HG02678 (cell line): ENCODE results near the gene PRCP.

ENCODE experiments used
- ATAC-seq: cut with Tn5 transposase; IDR thresholded peaks from one replicate; pipeline ENCODE4 v1.9.1; 2021; ENCODE audit warnings: mild to moderate bottlenecking, moderate library complexity; ENCODE audit not compliant: unreplicated experiment

The PRCP gene

DNA sequence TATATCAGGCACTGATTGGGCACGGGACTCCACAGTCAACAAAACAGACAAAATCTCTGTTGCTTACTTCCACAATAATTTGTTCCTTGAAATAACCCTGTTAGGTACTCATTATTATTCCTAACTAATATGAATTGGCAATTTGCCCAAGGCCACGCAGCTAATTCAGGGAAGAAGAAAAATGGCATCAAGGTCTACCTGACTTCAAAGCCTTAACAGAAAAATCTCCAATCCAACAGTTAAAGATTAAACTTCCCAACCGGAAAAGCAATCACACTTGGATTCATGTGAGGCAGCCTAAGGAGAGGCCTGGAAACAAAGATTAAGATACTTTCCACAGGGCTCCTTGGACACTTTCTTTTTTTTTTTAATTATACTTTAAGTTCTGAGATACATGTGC lies 68.9 kb downstream of the PRCP start:
- ATAC-seq = no peak

DNA sequence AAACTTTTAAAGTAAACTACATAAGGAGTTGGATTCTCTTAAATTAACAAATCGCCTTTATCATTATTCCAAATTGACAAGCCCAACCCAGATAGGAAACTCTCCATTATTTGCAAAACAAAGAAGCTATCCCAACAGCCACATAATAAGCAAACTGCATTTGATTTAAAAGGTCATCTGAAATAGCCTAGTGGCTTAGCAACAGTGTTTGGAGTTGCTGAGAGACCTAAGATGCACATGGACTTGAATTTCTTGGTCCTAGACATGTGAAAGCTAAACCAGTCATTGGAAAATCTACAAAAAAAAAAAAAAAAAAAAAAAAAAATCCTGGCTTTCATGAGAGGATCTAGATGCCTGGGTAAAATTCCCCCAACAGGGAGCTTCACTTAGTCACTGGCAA lies 69.5 kb downstream of the PRCP start:
- no peak for ATAC-seq

DNA sequence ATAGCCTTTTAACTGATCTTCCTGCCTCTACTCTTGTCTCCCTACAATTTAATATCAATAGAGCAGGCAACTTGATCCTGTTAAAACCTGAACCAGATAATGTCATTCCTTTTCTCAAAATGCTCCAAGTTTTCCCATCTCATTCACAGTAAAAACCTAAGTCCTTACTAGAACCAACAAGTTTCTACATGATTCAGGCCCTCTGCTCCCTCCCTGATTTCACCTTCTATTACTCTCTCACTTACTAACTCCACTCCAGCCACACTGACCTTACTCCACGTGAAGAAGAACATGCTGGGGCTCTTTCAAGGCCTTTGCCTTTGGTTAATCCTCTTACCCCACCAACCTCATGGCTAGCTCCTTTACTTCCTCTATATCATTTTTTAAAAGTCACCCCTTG lies 71.1 kb downstream of the PRCP start:
- no peak for ATAC-seq

DNA sequence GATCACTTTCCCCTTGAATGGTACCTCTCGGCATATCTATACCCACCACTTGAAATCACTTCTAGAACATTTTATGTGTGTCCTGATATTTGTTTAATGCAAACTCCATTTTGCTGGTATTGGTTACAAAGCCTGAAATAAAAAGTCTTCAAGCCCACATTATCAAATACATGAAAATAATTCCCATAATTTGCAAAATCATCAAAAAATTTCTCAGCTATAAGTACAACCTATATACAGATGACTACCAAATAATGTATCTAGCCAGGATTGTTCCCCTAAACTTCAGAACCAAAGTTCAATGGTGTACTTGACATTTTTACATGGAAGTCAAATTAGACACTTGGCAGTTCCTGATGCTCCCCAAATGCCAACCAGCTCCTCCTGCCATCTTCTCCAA lies 71.8 kb downstream of the PRCP start:
- no peak for ATAC-seq

DNA sequence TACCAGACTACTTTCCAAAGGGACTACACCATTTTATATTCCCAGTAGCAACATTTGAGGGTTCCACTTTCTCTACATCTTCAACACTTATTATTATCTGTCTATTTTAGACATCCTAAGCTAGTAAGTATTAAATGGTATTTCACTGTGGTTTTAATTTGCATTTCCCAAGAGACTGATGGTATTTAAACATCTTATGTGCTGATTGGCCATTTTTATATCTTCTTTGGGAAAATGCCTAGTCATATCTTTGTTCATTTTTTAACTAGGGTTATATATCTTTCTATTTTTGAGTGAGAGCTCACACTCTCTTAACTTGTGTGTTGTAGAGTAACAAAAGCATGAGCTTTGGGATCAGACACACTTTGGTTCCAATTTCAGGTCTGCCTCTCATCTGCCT lies 73.7 kb downstream of the PRCP start:
- no peak for ATAC-seq

DNA sequence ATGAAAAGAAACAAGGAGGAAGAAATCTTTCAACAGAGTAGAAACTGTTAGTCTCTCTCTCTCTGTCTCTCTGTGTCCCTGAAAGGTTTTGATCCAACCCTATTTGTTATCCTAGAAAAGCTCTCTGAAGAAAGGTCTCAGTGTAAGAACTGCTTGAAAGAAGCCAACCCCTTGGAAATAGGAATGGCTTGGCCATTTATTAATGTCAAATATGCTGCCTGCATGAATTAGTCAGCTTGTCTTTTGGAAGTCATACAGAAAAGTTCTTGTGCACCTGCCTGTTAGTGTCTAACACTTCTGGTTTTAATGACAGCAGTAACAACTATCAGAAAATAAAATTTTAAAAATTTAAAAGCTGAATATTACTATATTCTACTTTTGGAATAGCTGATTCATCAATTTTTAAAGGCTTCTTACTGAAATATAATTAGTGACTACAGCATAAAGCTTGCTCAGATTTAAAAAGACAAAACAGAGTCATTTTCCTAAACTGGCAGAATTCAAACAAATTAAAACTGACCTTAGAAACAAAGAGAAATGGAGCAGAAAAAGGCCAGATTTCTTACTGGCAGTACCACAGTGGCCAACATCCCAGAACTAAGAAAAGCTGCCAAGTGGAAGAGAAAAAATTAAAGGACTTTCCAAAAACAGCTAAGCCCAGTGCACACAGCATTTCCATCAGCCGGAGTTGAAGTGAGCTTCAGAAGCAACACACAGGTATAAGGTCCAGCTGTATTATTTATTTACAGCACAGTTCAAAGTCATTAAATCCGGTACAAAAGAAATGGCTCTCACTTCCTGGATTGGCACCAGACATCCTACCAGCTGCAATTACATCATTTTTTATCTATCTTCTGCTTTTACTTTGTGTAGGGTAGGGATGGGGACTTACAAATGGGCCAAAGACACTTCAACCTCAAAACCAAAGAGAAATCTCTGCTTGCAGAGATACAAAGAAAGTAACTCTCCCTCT lies 76.3 kb downstream of the PRCP start:
- no peak for ATAC-seq

DNA sequence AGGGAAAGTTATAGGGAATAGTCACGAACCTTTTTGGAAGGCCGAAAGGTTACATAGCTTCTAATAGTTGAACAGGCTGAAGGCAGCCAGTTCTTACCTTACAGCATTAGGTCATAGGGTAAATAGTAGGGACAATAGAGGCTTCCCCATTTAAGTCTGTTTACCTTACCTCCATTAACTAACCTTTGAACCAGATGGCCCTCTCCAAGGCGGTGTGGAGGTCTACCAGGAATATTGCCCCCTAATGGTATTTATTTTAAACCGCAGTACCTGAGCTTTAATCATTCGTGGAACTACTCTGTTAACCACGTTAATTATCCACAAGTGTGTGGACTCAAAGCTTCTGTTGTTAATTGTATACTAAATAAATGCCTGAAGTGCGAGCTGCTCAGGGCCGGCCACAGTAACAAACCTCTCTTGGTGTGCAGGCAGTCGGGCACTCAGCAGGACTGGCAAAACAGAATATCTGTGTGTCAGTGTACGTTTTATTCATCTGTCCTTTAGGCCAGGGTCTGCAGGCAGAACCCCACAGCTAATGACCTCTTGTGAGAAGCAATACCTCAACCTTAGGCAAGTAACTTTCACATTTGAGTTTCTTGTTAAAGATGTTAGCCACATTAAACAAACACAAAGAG lies 81.7 kb downstream of the PRCP start:
- ATAC-seq = no peak

DNA sequence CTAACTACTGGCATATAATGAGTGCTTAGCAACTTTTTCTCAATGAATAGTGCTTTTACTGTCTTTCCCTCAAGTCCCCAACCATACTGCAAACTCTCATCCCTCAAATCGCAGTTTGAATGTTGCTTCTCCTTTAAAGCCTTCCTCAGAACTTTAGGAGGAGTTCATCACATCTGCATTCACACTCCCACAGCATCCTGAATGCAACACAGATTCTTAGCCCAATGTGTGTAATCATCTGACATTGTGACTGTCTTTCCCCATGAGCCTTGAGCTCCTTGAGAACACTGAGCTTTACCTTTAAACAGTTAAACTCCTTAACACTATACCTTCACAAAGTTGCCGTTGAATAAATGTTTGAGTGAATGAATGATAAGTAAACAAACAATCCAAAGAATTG lies 84.8 kb downstream of the PRCP start:
- ATAC-seq = no peak

DNA sequence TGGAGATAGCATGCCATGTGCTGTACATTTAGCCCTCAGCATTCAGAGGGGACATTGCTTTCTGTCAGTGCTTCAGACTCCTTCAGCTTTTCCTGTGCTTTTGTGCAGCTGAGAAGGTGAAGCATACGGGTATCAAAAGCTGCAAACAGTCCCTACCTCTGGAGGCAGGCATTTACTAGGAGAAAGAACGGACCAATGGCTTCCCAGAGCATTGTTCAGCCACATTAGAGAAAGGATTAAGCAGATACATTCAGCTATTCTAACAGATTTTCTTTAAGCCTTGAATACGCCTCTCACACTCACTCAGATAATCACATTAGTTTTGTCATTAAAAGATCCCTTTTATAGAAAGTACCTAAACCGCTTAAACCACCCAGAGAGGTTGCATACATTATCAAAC lies 85.9 kb downstream of the PRCP start:
- ATAC-seq = no peak

DNA sequence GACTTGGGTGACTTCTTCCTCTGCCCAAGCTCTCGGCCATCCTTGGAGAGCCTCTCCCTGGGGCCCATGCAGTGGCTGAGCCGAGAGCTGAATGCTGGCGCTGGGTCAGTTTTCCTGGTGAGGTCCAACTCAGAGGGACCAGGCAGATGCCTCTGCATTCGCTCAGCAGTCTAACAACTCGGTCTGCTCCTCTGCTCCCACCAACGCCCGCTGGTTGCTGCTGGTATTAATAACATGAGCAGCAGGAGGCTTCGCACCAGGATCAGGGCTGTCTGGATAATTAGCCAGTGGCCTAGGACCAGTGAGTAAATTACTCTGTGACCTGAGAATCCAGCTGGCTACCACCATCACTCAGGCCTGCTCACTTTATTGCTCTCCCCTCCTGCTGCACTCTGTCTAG lies 88.9 kb downstream of the PRCP start:
- no peak for ATAC-seq

DNA sequence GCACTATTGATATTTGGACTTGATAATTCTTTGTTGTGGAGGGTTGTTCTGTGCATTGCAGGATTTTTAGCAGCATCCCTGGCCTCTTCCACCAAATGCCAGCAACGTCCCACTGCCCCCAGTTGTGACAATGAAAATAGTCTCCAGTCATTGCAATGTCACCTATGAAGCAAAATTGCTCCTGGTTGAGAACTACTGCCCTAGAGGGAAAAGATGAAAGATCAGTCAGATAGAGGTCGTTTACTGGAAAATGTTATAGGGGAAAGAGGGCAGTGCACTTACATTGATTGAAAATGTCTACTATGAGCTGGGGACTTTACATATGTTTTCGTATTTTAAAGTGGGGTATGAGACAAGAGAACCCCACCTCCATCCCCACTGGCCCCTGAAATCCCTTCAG lies 89.5 kb downstream of the PRCP start:
- ATAC-seq = no peak

DNA sequence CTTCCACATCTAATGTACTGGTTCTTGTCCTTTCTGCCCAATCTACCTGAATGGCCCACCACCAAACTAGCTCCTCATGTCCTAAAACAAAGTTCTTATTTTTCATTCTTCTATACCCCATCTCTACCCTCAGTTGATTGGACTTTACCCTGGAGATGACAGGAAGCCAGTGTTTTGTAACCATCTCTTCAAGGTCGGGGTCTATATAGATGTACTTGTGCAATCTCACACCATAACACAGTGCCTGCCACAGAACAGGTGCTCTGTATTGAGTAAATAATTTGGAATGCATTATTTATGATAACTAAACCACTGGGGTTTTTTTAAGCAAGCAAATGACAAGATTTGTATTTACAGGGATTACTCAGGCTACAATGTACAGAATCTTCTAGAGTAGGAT lies 89.9 kb downstream of the PRCP start:
- ATAC-seq = no peak

DNA sequence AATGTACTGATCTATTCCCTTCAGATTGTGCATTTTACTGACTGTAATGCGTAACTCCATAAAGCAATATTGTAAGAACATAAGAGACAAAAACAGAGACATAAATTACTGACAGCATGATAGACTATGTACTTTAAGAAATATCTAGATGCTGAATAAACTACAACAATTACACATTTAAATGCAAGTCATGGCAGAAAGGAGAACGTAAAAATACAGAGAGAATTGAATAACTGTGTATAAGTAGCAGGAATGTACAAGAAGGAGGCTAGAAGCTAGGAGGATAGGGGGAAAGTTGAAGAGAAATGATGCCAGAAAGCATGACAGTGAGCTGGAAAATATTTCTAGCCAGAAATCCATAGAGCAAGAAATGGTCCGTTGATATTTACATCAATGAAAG lies 92.6 kb downstream of the PRCP start:
- ATAC-seq = no peak

DNA sequence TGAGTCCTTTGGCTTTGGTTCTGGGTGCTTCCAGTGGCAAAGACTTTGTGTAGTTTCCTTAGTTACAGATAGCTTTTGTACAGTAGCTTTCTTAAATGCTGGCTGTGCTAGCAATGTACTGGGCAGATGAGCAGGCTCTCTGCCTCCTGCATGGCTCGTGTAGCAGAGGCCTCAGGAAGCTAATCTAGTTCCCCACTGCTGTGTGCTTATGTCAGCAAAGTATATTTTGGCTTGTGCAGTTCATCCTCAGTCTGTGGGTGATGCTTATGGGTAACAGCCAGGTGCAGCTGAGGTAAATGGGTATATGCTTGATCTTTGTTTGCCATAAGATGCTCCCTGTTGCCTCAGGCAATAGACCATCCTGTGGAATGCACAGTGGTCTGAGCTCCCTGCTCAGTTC lies 97.5 kb downstream of the PRCP start:
- ATAC-seq = no peak

DNA sequence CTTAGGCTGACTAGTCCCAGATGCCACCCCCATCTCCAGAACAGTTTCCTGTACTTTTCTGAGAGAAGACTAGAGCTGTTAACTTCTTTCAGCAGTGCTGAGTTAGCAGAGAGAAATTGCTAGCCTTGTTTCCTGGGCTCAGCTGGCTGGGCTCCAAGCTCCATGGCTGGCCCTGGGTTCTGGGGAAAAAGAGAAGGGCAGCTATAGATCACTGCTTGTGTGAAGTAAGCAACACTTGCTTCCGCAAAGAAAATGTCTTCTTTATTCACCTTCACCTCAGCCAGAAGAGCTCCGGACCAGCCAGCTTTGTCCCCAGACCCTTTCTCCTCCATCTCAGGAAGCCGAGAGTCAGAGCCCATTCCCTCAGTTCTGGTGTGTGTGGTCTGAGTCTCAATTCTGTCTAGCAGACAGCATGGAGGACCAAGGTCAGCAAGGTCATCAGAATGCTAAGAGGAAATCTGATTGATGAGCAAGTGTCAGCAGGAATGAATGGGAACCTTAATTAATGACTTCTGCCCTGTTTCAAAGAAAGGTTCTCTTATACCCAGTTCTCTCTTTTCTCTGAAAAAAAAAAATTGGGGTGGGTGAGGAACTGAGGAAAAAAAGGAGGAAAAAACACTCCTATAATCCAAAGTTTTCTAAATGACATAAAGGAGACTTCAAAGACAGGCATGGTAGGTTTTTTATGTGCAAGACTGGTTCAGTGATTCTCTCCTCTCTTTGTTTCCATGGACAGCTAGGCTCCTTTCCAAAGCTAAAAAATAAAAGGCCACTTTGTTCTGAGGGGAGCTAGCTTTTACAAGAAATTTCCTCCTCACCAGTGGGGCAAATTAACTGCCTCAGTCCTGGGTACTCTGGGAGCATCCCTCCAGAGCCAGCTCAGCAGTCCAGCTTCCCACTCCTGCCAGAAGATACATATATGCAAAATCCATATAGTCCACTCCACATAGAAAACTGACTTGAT lies 103.0 kb downstream of the PRCP start:
- ATAC-seq = no peak

DNA sequence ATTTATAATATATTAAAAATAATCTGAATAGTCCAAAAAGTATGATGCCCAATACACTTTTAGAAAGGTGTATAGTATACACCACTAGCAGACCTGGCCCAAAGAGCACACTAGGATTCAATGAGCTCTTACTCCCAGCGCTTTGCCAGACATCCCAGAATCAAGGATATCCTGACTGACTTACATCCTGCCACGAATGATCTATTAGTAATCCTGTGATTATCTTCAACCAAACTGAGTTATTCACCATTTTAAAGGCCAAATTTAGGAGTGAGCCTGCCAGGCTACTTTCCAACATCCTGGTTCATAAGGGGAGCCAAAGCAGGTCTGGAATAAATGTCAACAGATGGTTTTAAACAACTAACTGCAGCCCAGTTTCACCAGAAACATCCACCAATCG lies 105.7 kb downstream of the PRCP start:
- ATAC-seq = no peak

DNA sequence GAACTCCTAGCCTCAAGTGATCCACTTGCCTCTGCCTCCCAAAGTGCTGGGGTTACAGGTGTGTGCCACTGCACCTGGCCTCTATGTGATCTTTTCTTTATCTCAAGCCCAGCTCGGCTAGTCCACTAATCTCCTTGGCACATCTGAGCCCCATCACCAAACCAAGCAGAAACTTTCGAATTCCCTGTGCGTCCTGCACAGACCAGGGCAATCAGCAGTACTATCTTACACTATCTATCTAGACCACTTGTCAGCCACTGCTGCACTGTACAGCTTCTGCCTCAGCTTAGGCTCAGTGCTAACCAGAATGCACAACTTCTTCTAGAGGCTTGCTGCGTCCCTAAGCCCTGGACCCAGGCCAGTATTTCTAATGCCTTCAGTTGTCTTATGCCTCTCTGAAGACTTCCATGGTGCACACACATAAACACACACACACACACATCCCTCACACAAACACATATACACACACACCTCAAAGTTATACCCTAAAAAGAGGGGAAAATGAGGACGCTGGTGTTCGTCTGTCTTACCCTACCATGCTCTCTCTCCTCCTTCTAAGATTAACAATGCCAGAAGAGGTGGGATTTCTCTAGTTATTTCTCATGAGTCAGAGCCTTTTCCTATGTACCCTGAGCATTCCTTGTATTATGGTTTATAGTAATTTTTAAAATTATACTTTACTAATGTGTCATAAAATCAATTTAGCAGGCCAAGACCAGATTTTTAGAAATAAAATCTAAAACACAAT lies 107.2 kb downstream of the PRCP start:
- ATAC-seq = no peak

DNA sequence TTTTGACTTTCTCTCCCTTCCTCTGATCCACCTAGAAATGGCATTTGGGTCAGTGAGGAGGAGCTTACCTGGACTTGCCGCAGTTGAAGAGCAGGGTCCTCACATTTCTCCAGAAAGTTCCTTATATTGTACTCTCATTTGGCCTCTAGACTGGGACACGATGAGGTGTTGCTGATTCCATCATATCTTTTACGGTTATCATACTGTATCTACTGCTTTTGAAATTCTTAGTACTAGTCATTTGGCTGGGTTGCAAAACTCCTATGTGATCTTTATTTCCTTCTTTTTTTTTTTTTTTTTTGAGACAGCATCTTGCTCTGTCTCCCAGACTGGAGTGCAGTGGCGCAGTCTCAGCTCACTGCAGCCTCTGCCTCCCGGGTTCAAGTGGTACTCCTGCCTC lies 107.9 kb downstream of the PRCP start:
- ATAC-seq = no peak

DNA sequence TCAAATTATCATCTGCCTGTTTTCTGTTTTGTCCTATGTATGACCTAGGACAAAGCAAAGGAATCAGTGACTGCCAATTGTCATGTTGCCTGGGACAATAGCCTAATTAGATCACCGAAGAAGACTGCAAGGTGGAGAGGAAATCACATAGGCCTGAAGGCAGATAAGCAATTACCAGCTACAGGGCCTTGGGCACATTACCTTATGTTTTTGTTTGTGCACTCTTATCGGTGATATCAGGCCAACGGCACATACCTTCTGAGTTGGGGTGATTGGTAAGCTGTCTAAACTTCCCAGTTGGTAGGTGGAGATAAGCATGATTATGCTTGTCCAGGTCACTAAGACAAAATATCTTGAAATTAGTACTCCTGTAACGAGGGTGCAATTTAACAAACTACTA lies 108.5 kb downstream of the PRCP start:
- ATAC-seq = no peak

DNA sequence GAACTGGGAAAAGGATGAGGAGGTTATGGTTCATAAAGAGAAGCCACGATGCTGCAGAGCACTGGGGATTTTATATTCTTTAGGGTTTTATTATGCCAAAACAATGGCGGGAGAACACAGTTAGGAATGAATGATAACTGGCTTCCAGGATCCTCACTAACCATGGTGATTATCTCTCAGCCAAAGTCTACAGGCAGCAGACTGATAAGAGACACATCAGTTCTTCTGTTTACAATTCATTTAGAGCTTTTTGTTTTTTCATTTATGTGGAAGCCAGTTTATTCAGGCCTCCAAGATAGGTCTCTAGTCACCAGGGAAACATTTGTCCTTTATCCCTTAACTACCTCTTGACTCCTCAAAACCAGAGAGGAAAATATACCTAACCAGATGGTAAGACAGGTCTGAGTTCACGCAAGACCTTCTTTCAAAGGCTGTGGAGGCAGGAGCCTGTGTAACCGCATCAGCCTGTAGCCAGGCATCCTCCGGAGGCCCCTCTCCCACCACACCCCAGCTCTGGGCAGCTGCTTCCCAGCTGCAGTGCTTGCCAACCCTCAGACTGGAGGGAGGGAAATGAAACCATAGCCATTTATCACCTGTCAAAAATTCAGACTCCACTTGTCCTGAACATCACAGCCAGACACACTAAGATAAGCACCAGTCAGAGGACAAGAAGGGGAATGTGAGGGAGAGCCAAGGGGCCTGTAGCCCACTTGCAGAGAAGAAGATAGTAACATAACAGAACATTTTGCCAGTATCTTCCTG lies 109.3 kb downstream of the PRCP start:
- ATAC-seq = no peak
